Fibroblast of lung (primary cell): ENCODE data around the gene TCERG1L.

ENCODE experiments used
- EZH2 ChIP-seq: IDR thresholded peaks from 2 replicates; pipeline ENCODE4 v1.5.1; 2012; ENCODE audit warnings: low read length, control low read depth, mild to moderate bottlenecking; ENCODE audit errors: missing control alignments
- TF ChIP-seq, protein P1 (sequence below), 2 donors: IDR thresholded peaks in 1 of 2; conservative IDR thresholded peaks in 1 of 2; 1 replicate in 1 of 2; 2 replicates in 1 of 2; pipeline ENCODE4 v1.5.1; 2011 to 2012; ENCODE audit warnings: low read length in 2 of 2, control low read depth in 1 of 2, inconsistent platforms in 1 of 2, low read depth in 1 of 2, mild to moderate bottlenecking in 1 of 2

DNA sequence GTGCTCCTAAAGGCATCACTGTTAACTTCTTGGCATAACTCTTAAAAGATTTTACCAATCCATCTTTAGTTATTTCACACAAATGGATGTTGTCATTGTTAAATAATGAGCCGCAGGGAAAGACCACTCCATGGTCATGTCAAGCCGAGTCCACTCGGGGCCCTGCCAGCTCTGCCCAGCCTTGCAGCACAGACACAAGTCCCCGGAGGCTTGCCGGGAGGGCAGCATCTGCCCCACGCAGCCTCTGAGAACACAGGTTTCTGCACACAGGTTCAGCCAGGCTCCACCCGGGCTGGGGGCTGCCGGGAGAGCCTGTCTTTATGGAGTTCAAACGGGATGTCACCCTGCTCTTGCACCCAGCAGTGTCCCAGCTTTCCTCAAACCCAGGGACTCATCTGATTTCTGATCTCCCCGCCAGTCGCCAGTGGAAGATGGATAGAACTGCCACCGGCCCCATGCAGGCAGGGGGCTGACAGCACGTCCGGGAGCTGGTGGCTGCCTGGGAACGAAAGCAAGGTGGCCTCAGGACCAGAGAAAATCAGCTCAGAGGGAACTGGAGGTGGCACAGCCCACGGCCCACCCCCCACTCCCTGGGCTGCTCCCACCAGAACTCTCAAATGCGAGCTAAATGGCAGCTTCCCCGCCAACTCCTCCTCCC lies 156.2 kb downstream of the TCERG1L start:
- TF ChIP-seq, protein P1, sequence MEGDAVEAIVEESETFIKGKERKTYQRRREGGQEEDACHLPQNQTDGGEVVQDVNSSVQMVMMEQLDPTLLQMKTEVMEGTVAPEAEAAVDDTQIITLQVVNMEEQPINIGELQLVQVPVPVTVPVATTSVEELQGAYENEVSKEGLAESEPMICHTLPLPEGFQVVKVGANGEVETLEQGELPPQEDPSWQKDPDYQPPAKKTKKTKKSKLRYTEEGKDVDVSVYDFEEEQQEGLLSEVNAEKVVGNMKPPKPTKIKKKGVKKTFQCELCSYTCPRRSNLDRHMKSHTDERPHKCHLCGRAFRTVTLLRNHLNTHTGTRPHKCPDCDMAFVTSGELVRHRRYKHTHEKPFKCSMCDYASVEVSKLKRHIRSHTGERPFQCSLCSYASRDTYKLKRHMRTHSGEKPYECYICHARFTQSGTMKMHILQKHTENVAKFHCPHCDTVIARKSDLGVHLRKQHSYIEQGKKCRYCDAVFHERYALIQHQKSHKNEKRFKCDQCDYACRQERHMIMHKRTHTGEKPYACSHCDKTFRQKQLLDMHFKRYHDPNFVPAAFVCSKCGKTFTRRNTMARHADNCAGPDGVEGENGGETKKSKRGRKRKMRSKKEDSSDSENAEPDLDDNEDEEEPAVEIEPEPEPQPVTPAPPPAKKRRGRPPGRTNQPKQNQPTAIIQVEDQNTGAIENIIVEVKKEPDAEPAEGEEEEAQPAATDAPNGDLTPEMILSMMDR (conservative IDR thresholded peaks at IDR 0.05 in 1 of 2, IDR thresholded peaks at IDR 0.05 in 1 of 2; ENCODE audit: low read depth in 1 of 2, low read length in 2 of 2), result no peak
- TF ChIP-seq EZH2, result no peak
